Mesothelial cell of epicardium (in vitro differentiated cells): ENCODE data around the gene FIGNL2. TPM values are rescaled to one million over a fixed set of nuclear protein-coding genes. Genes with fewer than 3 reads are reported as not detected.

Experiments
- DNase-seq, 2 experiments: peaks; one replicate each; pipeline ENCODE4 v3.0.0; 2021; ENCODE audit warnings: low spot score in 2 of 2; ENCODE audit not compliant: unreplicated experiment in 2 of 2
- H3K27ac Mint-ChIP-seq: 2 replicates; pipeline ENCODE4 v1.8.0; 2021; ENCODE audit warnings: mixed read lengths
- H3K27me3 Mint-ChIP-seq: 2 replicates; pipeline ENCODE4 v1.8.0; 2021; ENCODE audit warnings: low read depth, mixed read lengths
- H3K36me3 Mint-ChIP-seq: 2 replicates; pipeline ENCODE4 v1.8.0; 2021; ENCODE audit warnings: mixed read lengths
- H3K4me1 Mint-ChIP-seq: 2 replicates; pipeline ENCODE4 v1.8.0; 2021; ENCODE audit warnings: mixed read lengths
- H3K4me3 Mint-ChIP-seq: 2 replicates; pipeline ENCODE4 v1.8.0; 2021; ENCODE audit warnings: mild to moderate bottlenecking, moderate library complexity, mixed read lengths
- H3K9me3 Mint-ChIP-seq: 2 replicates; pipeline ENCODE4 v1.8.0; 2021; ENCODE audit warnings: mixed read lengths
- CTCF ChIP-seq: fragments of 200-600 bp; sonication (generic); IDR thresholded peaks from one replicate; pipeline ENCODE4 v1.5.0; 2021; ENCODE audit warnings: antibody characterized with exemption; ENCODE audit not compliant: unreplicated experiment
- total RNA-seq: library from RNA; stranded (reverse); gene quantifications from 3 replicates; pipeline ENCODE4 v1.2.1, GENCODE V29; 2021

Gene FIGNL2
- total RNA-seq, 1 donor from 2014 or later = 5.2 TPM

GRCh38 chr12:51838036-51838435, 10.5 kb downstream of the FIGNL2 start:
- TF ChIP-seq CTCF = no peak
- DNase-seq = no peak
- H3K4me3 Mint-ChIP-seq = no peak overlapping the region
- no peak overlapping the region for H3K27ac Mint-ChIP-seq
- H3K9me3 Mint-ChIP-seq = no peaks in the 10 kb centered on the region
- no peaks in the 10 kb centered on the region for H3K36me3 Mint-ChIP-seq
- peaks cover 46% of the 10 kb centered on the region for H3K4me1 Mint-ChIP-seq
- no peaks in the 10 kb centered on the region for H3K27me3 Mint-ChIP-seq

- Mint-ChIP-seq H3K9me3 (no peaks in the 10 kb centered on the region), H3K27ac (no peak overlapping the region), H3K27me3 (peaks cover under 1% of the 10 kb centered on the region), H3K36me3 (no peaks in the 10 kb centered on the region), H3K4me3 (no peak overlapping the region), H3K4me1 (peaks cover 43% of the 10 kb centered on the region)
- DNase-seq = no peak
- no peak for TF ChIP-seq CTCF
Measured at GRCh38 chr12:51837286-51837685, 11.2 kb downstream of the FIGNL2 start.

GRCh38 chr12:51836827-51837173, 11.7 kb downstream of the FIGNL2 start:
- Mint-ChIP-seq H3K4me3 (no peak overlapping the region), H3K9me3 (no peaks in the 10 kb centered on the region), H3K36me3 (no peaks in the 10 kb centered on the region), H3K4me1 (peaks cover 39% of the 10 kb centered on the region), H3K27ac (no peak overlapping the region), H3K27me3 (peaks cover 2% of the 10 kb centered on the region)
- DNase-seq = no peak
- TF ChIP-seq CTCF = no peak

- Mint-ChIP-seq H3K4me1 (peaks cover 33% of the 10 kb centered on the region), H3K27me3 (peaks cover 2% of the 10 kb centered on the region), H3K36me3 (no peaks in the 10 kb centered on the region), H3K4me3 (no peak overlapping the region), H3K9me3 (no peaks in the 10 kb centered on the region), H3K27ac (no peak overlapping the region)
- DNase-seq = no peak
- no peak for TF ChIP-seq CTCF
Measured at GRCh38 chr12:51836041-51836826, 12.3 kb downstream of the FIGNL2 start.

- TF ChIP-seq CTCF = no peak
- DNase-seq = no peak
- Mint-ChIP-seq H3K4me1 (peaks cover 29% of the 10 kb centered on the region), H3K27ac (no peak overlapping the region), H3K36me3 (no peaks in the 10 kb centered on the region), H3K27me3 (peaks cover 2% of the 10 kb centered on the region), H3K4me3 (no peak overlapping the region), H3K9me3 (no peaks in the 10 kb centered on the region)
Measured at GRCh38 chr12:51834411-51834810, 14.1 kb downstream of the FIGNL2 start.
